ENCODE results near the gene CADPS.

DNA sequence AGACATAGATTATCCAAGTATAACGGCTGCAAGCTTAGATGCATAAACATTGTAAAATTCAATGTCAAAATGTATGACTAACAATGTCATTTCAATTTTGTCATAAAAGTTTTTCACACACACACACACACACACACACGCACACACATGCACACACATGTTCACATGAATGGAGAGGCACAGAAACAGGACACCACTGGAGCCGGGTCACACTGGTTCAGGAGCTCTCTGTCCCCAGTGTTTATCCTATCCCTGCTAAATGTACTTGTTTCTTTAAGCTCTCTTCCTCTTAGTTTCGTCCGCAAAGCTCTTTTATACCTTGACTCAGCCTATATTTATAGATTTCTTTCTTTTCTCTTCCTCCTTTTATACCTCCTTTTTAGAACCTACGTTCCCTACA lies 249.9 kb downstream of the CADPS start:
- TF ChIP-seq SUZ12 (IDR thresholded peaks at IDR 0.05; ENCODE audit: extremely low read depth, insufficient read depth, insufficient read length) (no peak), ZNF274 (IDR thresholded peaks at IDR 0.05; ENCODE audit: low read depth, low read length) (no peak), YY1 (IDR thresholded peaks at IDR 0.05; ENCODE audit: insufficient read depth, insufficient read length) (no peak)
